HFFc6 (cell line): Measurements from ENCODE around the gene FMN1. TPM values are rescaled to one million over a fixed set of nuclear protein-coding genes. Genes with fewer than 3 reads are reported as not detected.
A peak's percentile ranks its signal among the peaks of the same experiment; 100 is the strongest.

Experiments
- DNase-seq: peaks from one replicate; pipeline ENCODE4 v3.0.0-alpha.2; 2018
- H3K27ac Mint-ChIP-seq: 2 replicates; pipeline ENCODE4 v1.8.0; 2020; ENCODE audit warnings: mild to moderate bottlenecking, mixed read lengths
- H3K27me3 Mint-ChIP-seq: 2 replicates; pipeline ENCODE4 v1.8.0; 2021; ENCODE audit warnings: mild to moderate bottlenecking, moderate library complexity, mixed read lengths; ENCODE audit not compliant: insufficient read depth
- H3K36me3 Mint-ChIP-seq: 2 replicates; pipeline ENCODE4 v1.8.0; 2021; ENCODE audit warnings: low read depth, mixed read lengths
- H3K4me1 Mint-ChIP-seq: 2 replicates; pipeline ENCODE4 v1.8.0; 2020; ENCODE audit warnings: low read depth, mixed read lengths
- H3K4me3 Mint-ChIP-seq: 2 replicates; pipeline ENCODE4 v1.8.0; 2020; ENCODE audit warnings: mild to moderate bottlenecking, moderate library complexity, mixed read lengths
- H3K9me3 Mint-ChIP-seq: 2 replicates; pipeline ENCODE4 v1.8.0; 2020; ENCODE audit warnings: mild to moderate bottlenecking, mixed read lengths
- CTCF ChIP-seq: fragments of 200-600 bp; sonication (generic); IDR thresholded peaks from 2 replicates; pipeline ENCODE4 v1.5.0; 2021; ENCODE audit warnings: antibody characterized with exemption, mild to moderate bottlenecking
- total RNA-seq, 6 experiments: library from RNA; stranded (reverse); fragmentation: NEBNext Ultra II Directional; extraction: Animal tissue kit (Norgen Biotek cat#: 25700); gene quantifications; 2 replicates in 1 of 6; 3 replicates in 5 of 6; pipeline ENCODE4 v1.2.3, GENCODE V29; 2021

Gene FMN1
- total RNA-seq, 6 experiments from 2014 or later: 8.3 to 14.0 (median 12.6) TPM

GRCh38 chr15:33197636-33198035 lies 3.1 kb upstream of the FMN1 start:
- Mint-ChIP-seq H3K27me3 (peaks cover 17% of the 10 kb centered on the region), H3K36me3 (no peaks in the 10 kb centered on the region), H3K9me3 (no peaks in the 10 kb centered on the region), H3K4me3 (no peak overlapping the region), H3K4me1 (peaks cover 34% of the 10 kb centered on the region), H3K27ac (no peak overlapping the region)
- no peak for DNase-seq
- TF ChIP-seq CTCF: no peak

- no peak for TF ChIP-seq CTCF
- no peak for DNase-seq
Observed at GRCh38 chr15:33194237-33194636, 277 bp downstream of the FMN1 start.

GRCh38 chr15:33191591-33191990 lies 2.9 kb downstream of the FMN1 start:
- H3K4me1 Mint-ChIP-seq: peaks cover 14% of the 10 kb centered on the region; the same call in 1 of the 2 replicates
- H3K27me3 Mint-ChIP-seq: peaks cover 36% of the 10 kb centered on the region
- H3K9me3 Mint-ChIP-seq: no peaks in the 10 kb centered on the region
- no peak overlapping the region for H3K27ac Mint-ChIP-seq
- H3K36me3 Mint-ChIP-seq: no peaks in the 10 kb centered on the region
- no peak for DNase-seq
- no peak for TF ChIP-seq CTCF
- no peak overlapping the region for H3K4me3 Mint-ChIP-seq

More at GRCh38 chr15:33194237-33194636, 277 bp downstream of the FMN1 start:
- Mint-ChIP-seq H3K27me3 (peaks cover 25% of the 10 kb centered on the region), H3K36me3 (no peaks in the 10 kb centered on the region), H3K9me3 (no peaks in the 10 kb centered on the region), H3K27ac (no peak overlapping the region), H3K4me1 (peaks cover 14% of the 10 kb centered on the region; the same call in 1 of the 2 replicates), H3K4me3 (peak overlapping the region; percentile 88)

- Mint-ChIP-seq H3K27ac (no peak overlapping the region), H3K4me1 (peaks cover 14% of the 10 kb centered on the region; the same call in 1 of the 2 replicates), H3K4me3 (no peak overlapping the region), H3K36me3 (no peaks in the 10 kb centered on the region), H3K27me3 (peaks cover 38% of the 10 kb centered on the region), H3K9me3 (no peaks in the 10 kb centered on the region)
- TF ChIP-seq CTCF: no peak
- no peak for DNase-seq
Observed at GRCh38 chr15:33190539-33190938, 4.0 kb downstream of the FMN1 start.

GRCh38 chr15:33188641-33189257 lies 5.8 kb downstream of the FMN1 start:
- Mint-ChIP-seq H3K4me3 (no peak overlapping the region), H3K27ac (no peak overlapping the region), H3K36me3 (no peaks in the 10 kb centered on the region), H3K9me3 (no peaks in the 10 kb centered on the region), H3K27me3 (peaks cover 38% of the 10 kb centered on the region), H3K4me1 (peaks cover under 1% of the 10 kb centered on the region; the same call in 1 of the 2 replicates)
- TF ChIP-seq CTCF: no peak
- no peak for DNase-seq
